Loucy (cell line): ENCODE data around the gene SND1.

Source experiments
- H2AFZ ChIP-seq: fragments of 200-600 bp; sonication (generic); 2 replicates; pipeline ENCODE4 v1.6.0; 2016; ENCODE audit warnings: antibody characterized with exemption, mild to moderate bottlenecking, low read length, moderate library complexity
- H3F3A ChIP-seq: fragments of 200-600 bp; 2 replicates; pipeline ENCODE4 v1.6.0; 2016; ENCODE audit warnings: antibody characterized with exemption, low read depth, mild to moderate bottlenecking
- H3K27me3 ChIP-seq: fragments of 200-600 bp; sonication (generic); 2 replicates; pipeline ENCODE4 v1.6.1; 2014; ENCODE audit warnings: low read length, mild to moderate bottlenecking; ENCODE audit not compliant: insufficient read depth, poor library complexity, severe bottlenecking
- H3K36me3 ChIP-seq: fragments of 200-600 bp; sonication (generic); 2 replicates; pipeline ENCODE4 v1.6.1; 2016; ENCODE audit warnings: low read length; ENCODE audit not compliant: insufficient read depth
- H3K4me1 ChIP-seq: fragments of 200-600 bp; sonication (generic); 2 replicates; pipeline ENCODE4 v1.5.1; 2014; ENCODE audit warnings: low read length, mild to moderate bottlenecking; ENCODE audit not compliant: insufficient read depth, poor library complexity, severe bottlenecking
- H3K4me2 ChIP-seq: fragments of 200-600 bp; sonication (generic); 2 replicates; pipeline ENCODE4 v1.6.0; 2014; ENCODE audit warnings: antibody characterized with exemption, low read length, low read depth, mild to moderate bottlenecking; ENCODE audit not compliant: poor library complexity, severe bottlenecking
- H3K4me3 ChIP-seq: fragments of 200-600 bp; sonication (generic); 2 replicates; pipeline ENCODE4 v1.5.1; 2014; ENCODE audit warnings: low read length, mild to moderate bottlenecking, mixed read lengths; ENCODE audit not compliant: poor library complexity, severe bottlenecking
- H3K79me2 ChIP-seq: fragments of 200-600 bp; sonication (generic); 2 replicates; pipeline ENCODE4 v1.6.1; 2014; ENCODE audit warnings: low read length; ENCODE audit not compliant: insufficient read depth
- H3K9ac ChIP-seq: fragments of 200-600 bp; sonication (generic); 2 replicates; pipeline ENCODE4 v1.6.0; 2014; ENCODE audit warnings: mild to moderate bottlenecking, low read depth, low read length, moderate library complexity; ENCODE audit not compliant: poor library complexity, severe bottlenecking
- H3K9me2 ChIP-seq: fragments of 200-600 bp; sonication (generic); replicated peaks from 2 replicates; pipeline ENCODE4 v1.6.1; 2016; ENCODE audit warnings: low read depth, low read length, mixed read lengths
- H3K9me3 ChIP-seq: fragments of 200-600 bp; sonication (generic); 2 replicates; pipeline ENCODE4 v1.6.1; 2014; ENCODE audit warnings: mild to moderate bottlenecking, antibody characterized with exemption, low read length, low read depth; ENCODE audit not compliant: insufficient read depth
- H4K20me1 ChIP-seq: fragments of 200-600 bp; sonication (generic); 2 replicates; pipeline ENCODE4 v1.6.0; 2014; ENCODE audit warnings: antibody characterized with exemption, low read length, mild to moderate bottlenecking; ENCODE audit not compliant: insufficient read depth, poor library complexity, severe bottlenecking
- CTCF ChIP-seq: fragments of 200-600 bp; sonication (generic); conservative IDR thresholded peaks from 2 replicates; pipeline ENCODE4 v1.5.1; 2014; ENCODE audit warnings: mild to moderate bottlenecking, antibody characterized with exemption, low read length
- EZH2phosphoT487 ChIP-seq: fragments of 200-600 bp; IDR thresholded peaks from 2 replicates; pipeline ENCODE4 v1.6.1; 2018; ENCODE audit warnings: antibody characterized with exemption, mild to moderate bottlenecking, moderate library complexity, borderline replicate concordance

SND1 gene

GRCh38 chr7:127708788-127709187, 56.8 kb downstream of the SND1 start:
- Histone ChIP-seq H3K9ac (no peak overlapping the region), H3K36me3 (peaks cover 92% of the 10 kb centered on the region), H3K4me2 (no peak overlapping the region)

GRCh38 chr7:127710635-127711034, 58.6 kb downstream of the SND1 start:
- no peaks in the 10 kb centered on the region for H3K4me1 ChIP-seq
- peaks cover 8% of the 10 kb centered on the region for H3K9me3 ChIP-seq
- peaks cover 3% of the 10 kb centered on the region for H4K20me1 ChIP-seq
- H3F3A ChIP-seq, result no peaks in the 10 kb centered on the region
- no peaks in the 10 kb centered on the region for H3K27me3 ChIP-seq
- no peak overlapping the region for H3K4me3 ChIP-seq
- no peak for TF ChIP-seq EZH2phosphoT487
- TF ChIP-seq CTCF, result peak; percentile 39; the same call in 1 of the 2 replicates
- no peaks in the 10 kb centered on the region for H3K9me2 ChIP-seq
- H2AFZ ChIP-seq, result no peak overlapping the region
- no peak overlapping the region for H3K4me2 ChIP-seq
- no peak overlapping the region for H3K9ac ChIP-seq
- H3K79me2 ChIP-seq, result no peaks in the 10 kb centered on the region
- H3K36me3 ChIP-seq, result peaks cover 88% of the 10 kb centered on the region

More at GRCh38 chr7:127708788-127709187, 56.8 kb downstream of the SND1 start:
- no peaks in the 10 kb centered on the region for H3F3A ChIP-seq
- H2AFZ ChIP-seq, result no peak overlapping the region
- TF ChIP-seq CTCF (peak; percentile 87), EZH2phosphoT487 (no peak)
- no peaks in the 10 kb centered on the region for H3K4me1 ChIP-seq
- peaks cover 8% of the 10 kb centered on the region for H3K9me3 ChIP-seq
- H3K4me3 ChIP-seq, result no peak overlapping the region
- H3K79me2 ChIP-seq, result no peaks in the 10 kb centered on the region
- no peaks in the 10 kb centered on the region for H3K9me2 ChIP-seq
- no peaks in the 10 kb centered on the region for H3K27me3 ChIP-seq
- H4K20me1 ChIP-seq, result peaks cover 3% of the 10 kb centered on the region

- peaks cover 79% of the 10 kb centered on the region for H3K36me3 ChIP-seq
- H3K27me3 ChIP-seq, result no peaks in the 10 kb centered on the region
- H2AFZ ChIP-seq, result no peak overlapping the region
- no peak overlapping the region for H3K4me2 ChIP-seq
- H3K4me3 ChIP-seq, result no peak overlapping the region
- H3F3A ChIP-seq, result no peaks in the 10 kb centered on the region
- TF ChIP-seq EZH2phosphoT487, result no peak
- no peak for TF ChIP-seq CTCF
- no peaks in the 10 kb centered on the region for H3K9me2 ChIP-seq
- H4K20me1 ChIP-seq, result peaks cover 8% of the 10 kb centered on the region
- H3K9me3 ChIP-seq, result peaks cover 8% of the 10 kb centered on the region
- no peak overlapping the region for H3K9ac ChIP-seq
- H3K79me2 ChIP-seq, result peaks cover 5% of the 10 kb centered on the region; the same call in 1 of the 2 replicates
- no peaks in the 10 kb centered on the region for H3K4me1 ChIP-seq
Observed at GRCh38 chr7:127711872-127712271, 59.9 kb downstream of the SND1 start.
